NCI-H1436 treated with DMSO at 0.1 percent for 48 hours (cell line): ENCODE results near the gene TMEM234.
A peak's percentile ranks its signal among the peaks of the same experiment; 100 is the strongest.

ENCODE experiments used
- DNase-seq: peaks from one replicate; lab custom pipeline; 2025; lab: John Stamatoyannopoulos, UW

The TMEM234 gene

GRCh38 chr1:32239790-32240139 is 17.6 kb upstream of the TMEM234 start:
- no peak for DNase-seq

- DNase-seq = no peak
Observed at GRCh38 chr1:32239337-32239736, 17.2 kb upstream of the TMEM234 start.

- no peak for DNase-seq
Observed at GRCh38 chr1:32234792-32235191, 12.6 kb upstream of the TMEM234 start.

GRCh38 chr1:32232558-32233304 is 10.6 kb upstream of the TMEM234 start:
- no peak for DNase-seq

GRCh38 chr1:32231843-32232432 is 9.8 kb upstream of the TMEM234 start:
- DNase-seq = no peak

GRCh38 chr1:32228771-32229170 is 6.6 kb upstream of the TMEM234 start:
- no peak for DNase-seq

- no peak for DNase-seq
Observed at GRCh38 chr1:32224285-32224684, 2.1 kb upstream of the TMEM234 start.

GRCh38 chr1:32223683-32224082 is 1.5 kb upstream of the TMEM234 start:
- no peak for DNase-seq

GRCh38 chr1:32221581-32221979 is 573 bp downstream of the TMEM234 start:
- DNase-seq = no peak

GRCh38 chr1:32220746-32221580 is 1.2 kb downstream of the TMEM234 start:
- DNase-seq = no peak

GRCh38 chr1:32219022-32219421 is 3.1 kb downstream of the TMEM234 start:
- no peak for DNase-seq

- DNase-seq = no peak
Observed at GRCh38 chr1:32216566-32216965, 5.6 kb downstream of the TMEM234 start.

GRCh38 chr1:32215629-32216480 is 6.3 kb downstream of the TMEM234 start:
- no peak for DNase-seq

- peak; percentile 66 for DNase-seq
Observed at GRCh38 chr1:32208891-32209328, 13.2 kb downstream of the TMEM234 start, which contains the start of gene DCDC2B. Gene DCDC2B, plus strand, starts transcription at chr1:32209089. Its CDS starts 5 bp downstream, at chr1:32209094.

- no peak for DNase-seq
Observed at GRCh38 chr1:32208469-32208868, 13.7 kb downstream of the TMEM234 start.

- peak; percentile 37 for DNase-seq
Observed at GRCh38 chr1:32205401-32206370, 16.5 kb downstream of the TMEM234 start, which contains the start of gene IQCC. Gene IQCC, plus strand, starts transcription at chr1:32205671. Its CDS starts 11 bp downstream, at chr1:32205682.

- DNase-seq = no peak
Observed at GRCh38 chr1:32204943-32205361, 17.2 kb downstream of the TMEM234 start.

- no peak for DNase-seq
Observed at GRCh38 chr1:32201011-32201855, 20.9 kb downstream of the TMEM234 start.

- peak; percentile 31 for DNase-seq
Observed at GRCh38 chr1:32200226-32201010, 21.7 kb downstream of the TMEM234 start, which contains the start of gene CCDC28B. Gene CCDC28B, plus strand, starts transcription at chr1:32200595. Its CDS starts 1,341 bp downstream, at chr1:32201936.
